NCI-H146 treated with DMSO at 0.1 percent for 48 hours (cell line): ENCODE results near the gene TATDN3.
"Not testable (repeated sequence)": the region's sequence is repeated elsewhere in the genome, so short reads cannot be mapped to it uniquely, and the experiment has no call there.

Source experiments
- DNase-seq: peaks from one replicate; lab custom pipeline; 2025; ENCODE audit not compliant: unreplicated experiment; lab: John Stamatoyannopoulos, UW

Gene TATDN3, protein sequence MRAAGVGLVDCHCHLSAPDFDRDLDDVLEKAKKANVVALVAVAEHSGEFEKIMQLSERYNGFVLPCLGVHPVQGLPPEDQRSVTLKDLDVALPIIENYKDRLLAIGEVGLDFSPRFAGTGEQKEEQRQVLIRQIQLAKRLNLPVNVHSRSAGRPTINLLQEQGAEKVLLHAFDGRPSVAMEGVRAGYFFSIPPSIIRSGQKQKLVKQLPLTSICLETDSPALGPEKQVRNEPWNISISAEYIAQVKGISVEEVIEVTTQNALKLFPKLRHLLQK

DNA sequence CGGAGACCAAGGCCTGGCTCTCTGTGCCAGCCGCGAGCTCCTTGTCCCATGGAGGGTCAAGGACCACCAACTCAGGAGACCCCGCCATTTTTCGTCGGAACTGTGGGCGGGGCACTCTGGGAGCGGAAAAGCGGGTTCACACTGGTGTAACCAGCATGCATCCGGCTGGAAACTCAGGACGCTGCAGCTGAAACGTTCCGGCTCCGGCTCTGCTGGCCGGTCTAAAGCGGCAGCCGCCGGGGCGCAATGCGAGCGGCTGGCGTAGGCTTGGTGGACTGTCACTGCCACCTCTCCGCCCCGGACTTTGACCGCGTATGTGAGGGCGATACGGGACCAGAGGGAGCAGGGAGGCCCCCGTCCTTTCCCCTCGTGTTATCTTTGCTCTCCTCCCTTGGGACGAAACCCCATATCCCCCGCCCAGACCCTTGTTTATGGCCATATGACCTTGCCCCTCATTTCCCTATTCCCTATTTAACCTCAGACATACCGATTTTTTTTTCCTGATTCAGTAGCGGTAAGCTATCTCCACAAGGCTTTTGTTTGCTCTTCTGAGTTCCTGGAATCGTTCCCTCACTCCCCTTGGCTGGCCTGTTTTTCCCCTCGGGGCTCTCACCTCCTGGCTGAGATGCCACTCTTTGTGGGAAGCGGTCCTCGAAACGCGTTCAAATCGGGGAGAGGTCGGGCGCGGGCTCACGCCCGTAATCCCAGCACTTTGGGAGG, at the start of gene TATDN3, which contains the start of gene NSL1:
Gene TATDN3 (plus strand): TSS at position 219 of the 720 bp plus-strand sequence. CDS start 28 bp downstream, at position 247.
Gene NSL1 (minus strand): TSS at position 102 of the 720 bp plus-strand sequence. CDS start 14 bp downstream, at position 88.
- peak; percentile 83 for DNase-seq

DNA sequence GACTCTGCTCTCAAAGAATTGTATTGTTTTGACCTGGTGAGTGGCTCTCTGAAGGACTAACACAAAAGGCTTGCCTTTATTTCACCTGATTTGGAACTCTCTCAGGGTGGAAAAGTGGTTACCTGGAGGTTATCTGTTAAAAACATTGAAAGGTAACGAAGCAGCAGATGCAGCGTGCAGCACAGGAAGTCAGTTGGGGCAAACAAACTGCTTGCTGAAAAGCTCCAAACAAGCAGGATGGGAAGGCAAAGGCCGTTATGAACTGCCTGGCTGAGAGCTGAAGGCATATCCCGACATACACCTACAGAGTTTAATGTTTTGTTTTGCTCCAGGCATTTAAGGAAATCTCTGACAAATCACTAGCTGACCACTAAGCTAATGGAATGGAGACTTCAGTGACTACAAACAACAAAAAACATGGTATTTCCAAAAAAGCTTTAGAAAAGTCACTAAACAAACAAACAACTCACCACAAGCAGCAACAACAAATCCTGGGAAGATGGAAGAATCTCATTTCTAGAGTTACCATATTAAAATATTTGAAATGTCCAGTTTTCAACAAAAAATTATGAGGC, 47.7 kb upstream of the TATDN3 start:
- DNase-seq, result no peak

DNA sequence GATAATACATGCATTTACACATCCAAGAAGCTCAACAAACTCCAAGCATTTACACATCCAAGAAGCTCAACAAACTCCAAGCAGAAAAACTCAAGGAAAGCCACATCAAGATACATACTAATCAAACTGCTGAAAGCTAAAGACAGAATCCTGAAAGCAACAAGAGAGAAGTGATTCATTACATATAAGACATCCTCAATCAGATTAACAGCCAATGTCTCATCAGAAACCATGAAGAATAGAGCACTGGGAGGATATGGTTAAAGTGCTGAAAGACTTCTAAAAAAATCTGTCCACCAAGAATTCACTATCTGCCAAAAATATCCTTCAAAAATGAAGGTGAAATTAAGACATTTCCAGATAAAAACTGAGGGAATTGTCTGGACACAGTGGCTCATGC, 46.4 kb upstream of the TATDN3 start:
- DNase-seq, result no peak

DNA sequence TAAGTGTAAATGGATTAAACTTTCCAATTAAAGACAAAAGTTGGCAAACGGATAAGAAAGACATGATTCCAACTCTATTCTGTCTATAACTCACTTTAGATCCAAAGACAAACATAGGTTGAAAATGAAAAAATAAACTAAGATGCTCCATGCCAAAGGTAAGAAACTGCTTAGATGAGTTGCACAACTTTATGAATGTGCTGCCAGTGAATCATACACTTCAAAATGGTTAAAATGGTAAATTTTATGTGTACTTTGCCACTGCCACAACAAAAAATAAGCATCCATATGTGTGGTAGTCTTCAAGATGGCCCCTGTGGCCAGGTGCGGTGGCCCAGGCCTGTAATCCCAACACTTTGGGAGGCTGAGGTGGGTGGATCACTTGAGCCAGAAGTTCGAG, 45.1 kb upstream of the TATDN3 start:
- no peak for DNase-seq

DNA sequence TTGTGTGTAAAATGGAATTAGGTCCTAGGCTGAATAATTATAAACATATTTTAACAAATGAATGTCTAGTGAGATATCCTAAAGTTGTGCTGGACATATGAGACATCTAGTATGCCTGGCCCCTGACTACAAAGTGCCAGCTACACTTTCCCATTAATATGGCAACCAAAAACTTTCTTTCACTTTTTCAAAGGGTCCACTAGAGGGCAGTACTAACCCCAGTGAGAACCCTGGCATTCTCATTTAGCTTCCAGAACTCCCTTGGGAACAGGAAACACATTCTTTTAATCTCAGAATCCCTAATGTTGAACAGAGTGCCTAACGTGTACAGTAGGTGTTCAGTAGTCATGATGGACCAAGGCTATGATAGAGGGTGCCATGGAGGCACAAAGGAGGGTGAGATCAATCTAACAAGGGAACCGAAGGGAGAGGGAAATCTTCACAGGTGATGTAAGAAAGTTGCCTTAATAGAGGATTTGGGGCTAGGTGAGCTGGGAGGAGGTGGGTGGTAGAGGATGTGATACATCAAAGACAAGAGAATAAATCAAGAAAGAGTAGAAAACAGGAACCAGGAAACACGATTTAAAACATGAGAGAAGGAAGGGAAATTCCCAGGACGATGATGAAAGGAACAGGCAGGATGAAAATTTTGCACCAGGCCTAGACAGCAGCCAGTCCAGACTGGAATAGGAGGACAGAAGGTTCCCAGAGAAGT, 41.7 kb upstream of the TATDN3 start:
- peak; percentile 18 for DNase-seq

DNA sequence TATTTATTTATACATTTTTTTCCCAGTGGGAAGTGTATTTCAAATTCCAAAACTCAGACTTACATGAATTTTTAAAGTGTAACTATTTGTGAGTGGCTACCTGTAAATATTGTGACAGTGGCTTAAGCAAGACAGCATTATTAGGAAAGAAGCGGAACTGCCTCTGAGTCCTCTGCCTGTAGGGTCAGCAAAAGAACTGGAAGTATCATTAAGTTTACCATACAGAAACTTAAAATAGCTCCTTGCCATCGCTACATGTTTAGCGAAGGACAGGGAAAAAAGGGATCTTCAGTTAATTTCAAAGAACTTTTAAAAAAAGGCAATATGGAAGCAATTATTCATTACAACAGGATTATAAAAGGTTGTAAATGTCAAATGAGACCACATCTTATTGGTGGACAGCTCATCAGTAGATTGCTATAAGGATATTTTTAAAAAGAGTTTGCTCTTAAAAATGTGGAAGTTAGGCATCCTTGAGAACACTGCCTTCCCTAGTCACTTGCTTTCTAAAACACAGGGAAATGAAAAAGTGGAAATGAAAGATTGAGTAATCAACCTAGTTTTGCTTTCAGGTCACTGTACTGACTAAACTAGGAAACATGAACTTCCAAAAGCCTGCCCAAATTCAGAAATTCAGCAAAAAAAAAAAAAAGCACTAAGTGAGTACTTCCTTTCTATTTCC, 39.3 kb upstream of the TATDN3 start:
- no peak for DNase-seq

DNA sequence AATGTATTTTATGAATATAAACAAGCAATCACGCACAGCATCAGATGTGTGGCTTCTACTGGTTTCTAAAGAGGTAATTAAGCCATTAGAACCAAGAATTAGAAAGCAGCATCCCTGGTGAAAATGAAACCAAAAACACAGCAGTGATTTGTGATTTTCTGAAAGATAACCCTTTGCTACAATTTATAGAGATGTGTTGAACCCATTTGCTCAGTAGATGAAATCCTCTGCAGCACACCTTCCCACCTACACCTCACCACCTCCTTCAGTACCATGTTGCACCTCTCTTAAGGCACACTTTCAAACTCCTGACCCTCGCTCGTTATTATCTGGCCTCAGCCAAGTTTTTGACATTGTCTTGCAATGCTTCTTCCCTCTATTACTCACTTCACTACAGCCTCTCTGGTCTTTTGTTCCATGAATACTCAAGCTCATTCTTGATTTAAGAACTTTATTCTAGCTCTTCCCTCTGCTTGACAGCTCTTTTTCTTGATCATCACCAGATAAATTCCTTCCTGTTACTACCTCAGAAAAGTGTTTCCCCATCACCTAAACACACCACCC, 38.7 kb upstream of the TATDN3 start:
- DNase-seq, result no peak

DNA sequence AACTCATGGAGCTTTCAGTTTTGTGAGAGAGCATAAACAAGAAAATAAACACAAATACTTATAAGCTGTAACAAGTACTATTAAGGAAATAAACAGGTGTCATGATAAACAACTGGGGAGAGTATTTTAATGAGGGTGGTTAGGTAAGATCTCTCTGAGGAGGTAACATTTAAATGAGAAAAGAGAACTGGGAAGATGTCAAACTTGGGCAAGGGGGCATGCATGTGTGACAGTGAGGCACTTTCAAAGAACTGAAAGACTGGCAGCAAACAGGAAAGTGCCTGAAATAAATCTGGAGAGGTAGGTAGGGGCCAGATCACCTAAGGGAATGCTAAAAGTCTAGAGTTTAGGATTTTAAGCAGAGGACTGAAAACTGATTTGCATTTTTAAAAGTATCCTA, 37.9 kb upstream of the TATDN3 start:
- no peak for DNase-seq

DNA sequence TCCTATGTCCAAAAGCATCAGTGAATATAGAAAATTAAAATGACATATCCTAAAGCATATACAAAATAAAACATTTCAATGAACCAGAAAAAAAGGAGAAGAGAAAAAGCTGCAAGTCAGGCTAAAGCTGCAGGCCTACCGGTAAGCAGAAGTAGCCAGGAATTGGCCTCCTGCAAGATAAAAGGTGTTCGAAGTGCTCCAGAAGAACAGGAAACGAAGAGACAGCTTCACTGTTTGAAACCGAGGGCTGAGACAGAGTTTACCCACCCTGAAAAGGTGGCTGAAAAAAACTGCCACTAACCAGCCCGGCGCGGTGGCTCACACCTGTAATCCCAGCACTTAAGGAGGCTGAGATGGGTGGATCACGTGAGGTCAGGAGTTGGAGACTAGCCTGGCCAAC, 37.5 kb upstream of the TATDN3 start:
- no peak for DNase-seq

DNA sequence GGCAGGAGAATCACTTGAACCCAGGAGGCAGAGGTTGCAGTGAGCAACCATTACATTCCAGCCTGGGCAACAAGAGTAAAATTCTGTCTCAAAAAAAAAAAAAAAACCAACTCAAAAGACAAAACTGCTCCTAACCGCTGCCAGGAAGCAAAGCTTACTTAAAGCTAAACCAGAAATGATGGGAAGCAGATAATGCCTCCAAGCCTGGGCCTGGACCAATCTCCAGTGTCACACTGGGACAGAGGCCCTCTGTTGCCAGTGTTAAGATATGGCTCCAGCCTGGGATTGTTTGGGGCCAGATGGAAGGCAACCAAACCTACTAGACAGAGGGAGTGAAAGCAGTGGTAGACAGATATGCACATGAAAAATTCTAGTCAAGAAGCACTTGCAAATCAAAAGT, 37.0 kb upstream of the TATDN3 start:
- DNase-seq, result no peak

DNA sequence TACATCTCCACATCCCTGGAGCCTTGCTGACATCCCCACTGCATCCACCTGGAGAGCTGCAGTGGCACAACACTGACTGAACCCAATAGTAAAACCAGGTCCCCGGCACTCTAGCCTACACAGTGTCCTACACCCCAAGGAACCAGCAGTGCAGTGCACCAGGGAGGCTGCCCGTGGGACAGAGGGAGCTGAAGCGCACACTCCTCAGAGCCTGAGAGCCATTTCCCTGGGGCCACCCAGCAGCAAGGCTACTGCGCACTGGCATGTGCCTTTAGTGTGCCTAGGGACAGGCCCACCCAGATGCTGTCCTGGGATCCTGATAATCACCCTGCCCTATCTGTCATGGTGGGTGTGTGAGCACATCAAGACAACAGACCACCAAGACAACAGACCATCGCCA, 32.0 kb upstream of the TATDN3 start:
- DNase-seq, result no peak

DNA sequence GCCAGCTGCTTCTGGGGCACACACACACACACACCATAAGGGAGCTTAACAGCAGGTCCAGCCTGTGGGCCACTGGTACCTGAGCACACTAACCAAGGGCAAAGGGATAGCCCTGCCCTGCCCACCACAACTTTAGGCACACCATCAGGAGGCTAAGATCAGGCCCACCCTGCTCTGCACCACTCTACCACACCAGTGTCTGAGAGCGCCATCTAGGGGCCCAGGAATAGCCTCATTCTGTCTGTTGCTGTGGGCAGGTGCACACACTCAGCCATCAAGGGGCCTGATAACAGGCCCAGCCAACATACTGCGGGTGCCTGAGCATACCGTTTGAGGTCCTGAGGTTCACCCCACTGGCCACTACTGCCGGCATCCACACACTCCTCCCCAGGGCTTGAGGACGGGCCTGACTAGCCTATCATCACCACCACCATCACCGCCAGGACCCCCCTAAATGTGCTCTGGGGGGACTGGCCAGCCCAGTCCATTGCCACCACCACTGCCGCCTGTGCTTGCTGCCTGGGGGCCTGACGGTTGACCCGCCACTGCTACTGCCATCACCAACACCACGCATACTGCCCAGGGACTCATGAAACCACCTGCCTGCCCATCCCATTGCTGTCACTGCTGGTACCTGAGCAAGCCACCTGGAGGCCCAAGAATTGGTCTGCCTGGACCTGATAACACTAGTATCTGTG, 31.4 kb upstream of the TATDN3 start:
- no peak for DNase-seq

DNA sequence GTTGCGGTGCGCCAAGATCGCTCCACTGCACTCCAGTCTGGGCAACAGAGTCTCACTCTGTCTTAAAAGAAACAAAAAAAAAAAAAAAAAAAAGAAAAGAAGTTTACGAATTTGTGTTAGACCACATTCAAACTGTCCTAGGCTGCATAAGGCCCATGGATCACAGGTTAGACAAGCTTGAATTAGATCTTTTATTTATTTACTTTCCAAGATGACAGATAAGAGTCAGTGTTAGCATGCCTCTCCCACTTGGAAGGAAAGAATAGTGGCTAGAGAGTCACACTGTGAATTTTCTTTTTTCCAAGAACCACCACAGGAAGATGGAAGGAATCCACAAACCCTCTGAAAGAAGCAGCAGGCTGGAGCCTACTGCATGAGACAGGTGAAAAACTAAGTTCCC, 29.5 kb upstream of the TATDN3 start:
- DNase-seq, result no peak

DNA sequence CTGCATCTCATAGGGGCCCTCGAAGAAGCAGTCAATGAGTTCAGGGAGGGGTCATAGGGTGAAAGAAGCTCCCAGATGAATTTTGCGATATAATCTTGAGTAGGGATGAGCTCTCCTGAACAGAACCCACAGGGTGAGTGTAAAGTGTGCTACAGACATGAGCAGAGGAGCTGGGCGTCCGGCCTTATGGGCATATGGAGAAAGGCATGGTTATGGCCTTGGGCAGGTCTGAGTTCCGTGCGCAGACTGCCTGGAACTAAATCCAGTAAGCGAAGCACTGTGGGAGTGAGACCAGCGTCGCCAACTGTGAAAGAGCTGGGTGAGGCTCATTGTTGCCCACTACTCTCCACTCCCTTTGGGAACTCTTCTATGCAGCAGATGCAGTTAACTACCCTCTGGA, 28.9 kb upstream of the TATDN3 start:
- no peak for DNase-seq

DNA sequence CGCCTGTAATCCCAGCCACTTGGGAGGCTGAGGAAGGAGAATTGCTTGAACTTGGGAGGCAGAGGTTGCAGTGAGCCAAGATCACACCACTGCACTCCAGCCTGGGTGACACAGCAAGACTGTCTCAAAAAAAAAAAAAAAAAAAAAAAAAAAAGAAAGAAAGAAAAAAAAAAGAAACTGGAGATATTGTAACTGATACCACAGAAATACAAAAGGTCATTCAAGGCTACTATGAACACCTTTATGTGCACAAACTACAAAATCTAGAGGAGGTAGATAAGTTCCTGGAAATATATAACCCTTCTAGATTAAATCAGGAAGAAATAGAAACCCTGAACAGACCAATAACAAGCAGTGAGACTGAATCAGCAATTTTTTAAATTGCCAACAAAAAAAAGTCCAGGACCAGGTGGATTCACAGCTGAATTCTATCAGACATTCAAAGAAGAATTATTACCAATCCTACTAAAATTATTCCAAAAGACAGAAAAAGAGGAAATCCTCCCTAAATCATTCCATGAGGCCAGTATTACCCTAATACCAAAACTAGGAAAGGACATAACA, 26.9 kb upstream of the TATDN3 start:
- DNase-seq, result not testable (repeated sequence)

DNA sequence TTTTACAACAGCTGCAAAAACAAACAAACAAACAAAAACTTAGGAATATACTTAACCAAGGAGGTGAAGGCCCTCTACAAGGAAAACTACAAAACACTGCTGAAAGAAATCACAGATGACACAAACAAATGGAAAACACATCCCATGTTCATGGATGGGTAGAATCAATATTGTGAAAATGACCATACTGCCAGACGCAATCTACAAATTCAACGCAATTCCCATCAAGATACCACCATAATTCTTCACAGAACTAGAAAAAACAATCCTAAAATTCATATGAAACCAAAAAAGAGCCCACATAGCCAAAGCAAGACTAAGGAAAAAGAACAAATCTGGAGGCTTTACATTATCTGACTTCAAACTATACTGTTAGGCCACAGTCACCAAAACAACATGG, 24.9 kb upstream of the TATDN3 start:
- not testable (repeated sequence) for DNase-seq

DNA sequence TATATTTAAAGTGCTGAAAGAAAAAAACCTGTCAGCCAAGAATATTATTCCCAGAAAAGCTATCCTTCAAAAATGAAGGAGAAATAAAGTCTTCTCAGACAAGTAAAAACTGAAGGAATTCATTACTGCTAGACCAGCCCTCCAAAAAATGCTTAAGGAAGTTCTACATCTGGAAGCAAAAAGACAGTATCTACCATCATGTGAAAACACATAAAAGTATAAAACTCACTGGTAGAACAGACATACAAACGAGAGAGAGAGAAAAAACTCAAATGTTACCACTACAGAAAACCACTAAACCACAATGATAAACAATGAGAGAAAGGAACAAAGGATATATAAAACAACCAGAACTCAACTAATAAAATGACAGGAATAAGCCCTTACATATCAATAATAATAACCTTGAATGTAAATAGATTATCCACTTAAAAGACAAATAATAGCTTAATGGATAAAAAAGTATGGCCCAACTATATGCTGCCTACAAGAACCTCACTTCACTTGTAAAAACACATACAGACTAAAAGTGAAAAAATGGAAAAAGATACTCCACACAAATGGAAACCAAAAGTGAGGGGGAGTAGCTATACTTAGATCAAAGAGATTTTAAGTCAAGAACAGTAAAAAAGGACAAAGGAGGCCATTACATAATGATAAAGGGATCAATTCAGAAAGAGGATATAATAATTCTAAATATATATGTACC, 22.1 kb upstream of the TATDN3 start:
- no peak for DNase-seq

DNA sequence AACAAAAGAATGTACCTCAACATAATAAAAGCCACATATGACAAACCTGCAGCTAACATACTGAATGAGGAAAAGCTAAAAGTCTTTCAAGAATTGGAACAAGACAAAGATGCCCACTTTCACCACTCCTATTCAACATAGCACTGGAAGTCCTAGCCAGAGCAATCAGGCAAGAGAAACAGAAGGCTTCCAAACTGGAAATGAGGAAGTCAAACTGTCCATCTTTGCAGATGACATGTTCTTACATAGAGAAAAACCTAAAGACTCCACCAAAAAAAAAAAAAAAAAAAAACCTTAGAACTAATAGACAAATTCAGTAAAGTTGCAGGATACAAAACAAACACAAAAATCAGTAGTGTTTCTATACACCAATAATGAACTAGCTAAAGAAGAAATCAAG, 20.4 kb upstream of the TATDN3 start:
- no peak for DNase-seq

DNA sequence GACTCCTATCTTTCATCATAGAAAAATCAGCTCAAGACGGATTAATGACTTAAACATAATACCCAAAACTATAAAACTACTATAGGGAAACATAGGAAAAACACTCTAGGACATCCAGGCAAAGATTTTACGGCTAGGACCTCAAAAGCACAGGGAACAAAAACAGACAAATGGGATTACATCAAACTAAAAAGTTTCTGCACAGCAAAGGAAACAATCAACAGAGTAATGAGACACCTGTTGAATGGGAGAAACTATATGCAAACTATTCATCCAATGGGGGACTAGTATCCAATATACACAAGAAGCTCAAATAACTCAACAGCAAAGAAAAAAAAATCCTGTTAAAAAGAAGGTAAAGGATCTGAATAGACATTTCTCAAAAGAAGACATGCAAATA, 18.7 kb upstream of the TATDN3 start:
- DNase-seq, result no peak
